Measurements from ENCODE around the gene ARHGDIG.

The ARHGDIG gene

GRCh38 chr16:305916-306626, 25.7 kb downstream of the ARHGDIG start:
- no peak for TF ChIP-seq CTCF (IDR thresholded peaks at IDR 0.05; ENCODE audit: insufficient read depth, missing control alignments)
- FAIRE-seq (no peak), DNase-seq (ENCODE audit: insufficient read length, low spot score) (no peak)

GRCh38 chr16:306911-307370, 26.6 kb downstream of the ARHGDIG start:
- no peak for TF ChIP-seq CTCF (IDR thresholded peaks at IDR 0.05; ENCODE audit: insufficient read depth, missing control alignments)
- DNase-seq (ENCODE audit: insufficient read length, low spot score) (no peak), FAIRE-seq (no peak)

GRCh38 chr16:307691-308312, 27.4 kb downstream of the ARHGDIG start:
- FAIRE-seq (no peak), DNase-seq (ENCODE audit: insufficient read length, low spot score) (no peak)
- TF ChIP-seq CTCF (IDR thresholded peaks at IDR 0.05; ENCODE audit: insufficient read depth, missing control alignments) = no peak

- FAIRE-seq = no peak
- no peak for TF ChIP-seq CTCF (IDR thresholded peaks at IDR 0.05; ENCODE audit: insufficient read depth, missing control alignments)
- no peak for DNase-seq (ENCODE audit: insufficient read length, low spot score)
These were observed 29.1 kb downstream of the ARHGDIG start for GRCh38 chr16:309476-309875.

GRCh38 chr16:311725-312124, 31.3 kb downstream of the ARHGDIG start:
- DNase-seq (ENCODE audit: insufficient read length, low spot score) (no peak), FAIRE-seq (no peak)
- no peak for TF ChIP-seq CTCF (IDR thresholded peaks at IDR 0.05; ENCODE audit: insufficient read depth, missing control alignments)

- DNase-seq (ENCODE audit: insufficient read length, low spot score) = no peak
- FAIRE-seq = no peak
- no peak for TF ChIP-seq CTCF (IDR thresholded peaks at IDR 0.05; ENCODE audit: insufficient read depth, missing control alignments)
These were observed 34.0 kb downstream of the ARHGDIG start for GRCh38 chr16:314351-314750.

- TF ChIP-seq CTCF (IDR thresholded peaks at IDR 0.05; ENCODE audit: insufficient read depth, missing control alignments) = no peak
- DNase-seq (ENCODE audit: insufficient read length, low spot score) = no peak
- FAIRE-seq = no peak
These were observed 34.5 kb downstream of the ARHGDIG start for GRCh38 chr16:314795-315299.
